K562 (cell line): ENCODE measurements around the gene THADA. TPM values are rescaled to one million over a fixed set of nuclear protein-coding genes. Genes with fewer than 3 reads are reported as not detected.

Experiments used
- ERF ChIP-seq: fragments of 450-650 bp; formaldehyde crosslinking; IDR thresholded peaks from 2 replicates; pipeline ENCODE4 v1.4.0; 2020; ENCODE audit warnings: mild to moderate bottlenecking, mixed read lengths
- NCOR1 ChIP-seq: fragments of 450-650 bp; IDR thresholded peaks from 2 replicates; pipeline ENCODE4 v1.6.1; 2016; ENCODE audit warnings: mild to moderate bottlenecking, moderate library complexity
- PHF21A ChIP-seq: fragments of 450-650 bp; IDR thresholded peaks from 2 replicates; pipeline ENCODE4 v1.6.1; 2017; ENCODE audit warnings: low read depth, borderline replicate concordance
- RNF2 ChIP-seq: sonication (generic); IDR thresholded peaks from 2 replicates; pipeline ENCODE4 v1.6.1; 2016
- STAT5A ChIP-seq: IDR thresholded peaks from 2 replicates; pipeline ENCODE4 v1.6.1; 2012; ENCODE audit warnings: low read length, inconsistent platforms, borderline replicate concordance
- VEZF1 ChIP-seq: fragments of 200-800 bp; sonication (Bioruptor generic); IDR thresholded peaks from 2 replicates; pipeline ENCODE4 v1.6.1; 2017; ENCODE audit warnings: missing genetic modification characterization, missing compliant biosample characterization
- ZNF407 ChIP-seq: fragments of 450-650 bp; IDR thresholded peaks from 2 replicates; pipeline ENCODE4 v1.6.1; 2016; ENCODE audit warnings: low read depth
- ZNF589 ChIP-seq: fragments of 200-800 bp; sonication (Bioruptor generic); IDR thresholded peaks from 2 replicates; pipeline ENCODE4 v1.6.1; 2016; ENCODE audit warnings: low read depth, missing genetic modification characterization, missing compliant biosample characterization
- ZNF592 ChIP-seq: fragments of 450-650 bp; IDR thresholded peaks from 2 replicates; pipeline ENCODE4 v1.6.1; 2017; ENCODE audit warnings: antibody characterized with exemption, mild to moderate bottlenecking
- polyA plus RNA-seq, 8 experiments: library from polyadenylated mRNA; depleted of rRNA in 4 of 8; stranded (reverse) in 5 of 8; unstranded in 3 of 8; fragments of >200 nt; fragmentation: Nextera tagmentation in 2 of 8; fragmentation: Illumina TruSeq in 1 of 8; extraction: Ambion mirVana in 2 of 8; extraction: Trizol in 1 of 8; gene quantifications; 2 replicates each; pipeline versions ENCODE4 v1.2.1 to v1.2.3, GENCODE V29; 2011 to 2014; ENCODE audit warnings: inconsistent platforms in 1 of 8, missing spikeins in 1 of 8
- total RNA-seq, 7 experiments: library from RNA; depleted of rRNA in 6 of 7; stranded (reverse); fragments of >200 nt in 6 of 7; fragmentation: Illumina TruSeq in 2 of 7; extraction: Trizol in 2 of 7; gene quantifications; 2 replicates each; pipeline versions ENCODE4 v1.2.1 to v1.2.3, GENCODE V29; 2011 to 2021; ENCODE audit warnings: low replicate concordance in 1 of 7
- TF ChIP-seq, protein P1 (sequence below): fragments of 250-450 bp; sonication (Bioruptor Pico); IDR thresholded peaks from 2 replicates; pipeline ENCODE4 v1.8.0; 2022; ENCODE audit warnings: inconsistent platforms, mild to moderate bottlenecking, moderate library complexity, borderline replicate concordance

Gene THADA
- total and polyA plus RNA-seq, 9 of the 15 experiments (the other 6 are each of a cell fraction or from before 2014, with no cell fraction given) = 17.8 to 34.7 (median 31.9) TPM

DNA sequence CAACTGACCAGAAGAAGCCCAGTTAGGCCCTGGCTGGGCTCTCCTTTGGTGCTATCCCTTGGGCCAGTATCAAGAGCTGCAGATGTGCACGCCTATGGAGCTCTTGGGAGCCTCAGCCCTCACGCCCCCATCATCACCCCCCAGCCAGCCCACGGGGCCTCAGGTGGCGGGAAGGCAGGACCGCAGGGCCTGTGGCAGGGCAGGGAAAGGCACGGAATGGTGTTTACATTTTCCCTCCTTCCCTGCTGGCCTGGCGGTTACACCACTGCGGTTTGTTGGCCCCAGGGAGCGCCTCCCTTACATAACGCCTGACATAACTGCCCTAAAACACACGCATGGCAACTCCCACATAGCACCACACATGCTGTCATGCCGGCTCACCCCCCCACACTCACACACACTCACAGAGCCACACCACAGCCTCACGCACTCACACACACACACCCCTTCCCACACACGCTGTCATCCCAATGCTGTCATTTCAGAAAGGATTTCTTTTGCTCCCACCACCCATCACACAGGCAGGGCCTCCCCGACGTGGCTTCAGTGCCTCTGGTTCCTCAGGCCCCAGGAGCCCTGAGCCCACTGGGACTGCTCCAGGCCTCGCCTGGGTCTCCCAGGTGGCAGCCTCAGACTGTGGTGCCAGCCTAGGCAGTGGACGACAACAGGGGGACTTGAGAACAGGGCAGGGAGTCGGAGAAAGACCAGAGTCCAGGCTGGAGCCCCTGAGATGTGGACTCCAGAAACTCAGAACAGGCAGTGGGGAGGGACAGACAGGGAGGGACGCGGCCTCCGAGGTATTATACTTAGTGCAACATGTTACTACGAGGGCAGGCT, 385.2 kb downstream of the THADA start (continued):
- TF ChIP-seq ZNF407 (no peak), ZNF592 (0 out of 2 replicates have a peak, but pooled peaks have one; percentile 52), ERF (no peak), VEZF1 (CRISPR knock-in tag) (peak; percentile 93), NCOR1 (peak; percentile 82), PHF21A (peak; percentile 51; the same call in 1 of the 2 replicates), ZNF589 (CRISPR knock-in tag) (no peak), RNF2 (peak; percentile 87; the same call in 1 of the 2 replicates), STAT5A (no peak)
- TF ChIP-seq, protein P1, sequence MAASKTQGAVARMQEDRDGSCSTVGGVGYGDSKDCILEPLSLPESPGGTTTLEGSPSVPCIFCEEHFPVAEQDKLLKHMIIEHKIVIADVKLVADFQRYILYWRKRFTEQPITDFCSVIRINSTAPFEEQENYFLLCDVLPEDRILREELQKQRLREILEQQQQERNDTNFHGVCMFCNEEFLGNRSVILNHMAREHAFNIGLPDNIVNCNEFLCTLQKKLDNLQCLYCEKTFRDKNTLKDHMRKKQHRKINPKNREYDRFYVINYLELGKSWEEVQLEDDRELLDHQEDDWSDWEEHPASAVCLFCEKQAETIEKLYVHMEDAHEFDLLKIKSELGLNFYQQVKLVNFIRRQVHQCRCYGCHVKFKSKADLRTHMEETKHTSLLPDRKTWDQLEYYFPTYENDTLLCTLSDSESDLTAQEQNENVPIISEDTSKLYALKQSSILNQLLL (CRISPR knock-in tag) = no peak
